PC-3 (cell line): ENCODE data around the gene GRIP1.

Source experiments
- EZH2 ChIP-seq: fragments of 300-600 bp; sonication (generic); IDR thresholded peaks from one replicate; pipeline ENCODE4 v1.6.1; 2017; ENCODE audit warnings: antibody characterized with exemption, mild to moderate bottlenecking, low read length; ENCODE audit not compliant: unreplicated experiment
- TF ChIP-seq, protein P1 (sequence below): fragments of 300-600 bp; sonication (generic); conservative IDR thresholded peaks from 2 replicates; pipeline ENCODE4 v1.5.1; 2017; ENCODE audit warnings: antibody characterized with exemption, low read depth, mild to moderate bottlenecking, low read length

DNA sequence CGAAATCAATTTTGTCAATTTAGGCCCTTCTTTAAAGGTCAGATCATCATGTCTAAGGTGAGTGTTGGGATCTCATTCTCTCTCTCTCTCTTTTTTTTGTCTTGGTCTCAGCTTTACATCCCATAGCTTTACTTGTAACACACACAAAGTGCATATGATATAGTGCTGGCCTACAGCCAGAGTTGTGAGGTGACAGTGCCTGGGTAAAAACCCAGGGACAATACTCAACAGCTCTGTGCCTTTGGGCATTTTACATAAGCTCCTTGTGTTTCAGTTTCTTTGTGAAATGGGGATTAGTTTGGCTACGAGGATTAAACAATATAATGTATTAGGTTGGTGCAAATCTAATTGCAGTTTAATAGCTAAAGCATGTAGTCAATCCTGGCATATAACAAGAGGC is 40.2 kb downstream of the GRIP1 start:
- TF ChIP-seq, protein P1, sequence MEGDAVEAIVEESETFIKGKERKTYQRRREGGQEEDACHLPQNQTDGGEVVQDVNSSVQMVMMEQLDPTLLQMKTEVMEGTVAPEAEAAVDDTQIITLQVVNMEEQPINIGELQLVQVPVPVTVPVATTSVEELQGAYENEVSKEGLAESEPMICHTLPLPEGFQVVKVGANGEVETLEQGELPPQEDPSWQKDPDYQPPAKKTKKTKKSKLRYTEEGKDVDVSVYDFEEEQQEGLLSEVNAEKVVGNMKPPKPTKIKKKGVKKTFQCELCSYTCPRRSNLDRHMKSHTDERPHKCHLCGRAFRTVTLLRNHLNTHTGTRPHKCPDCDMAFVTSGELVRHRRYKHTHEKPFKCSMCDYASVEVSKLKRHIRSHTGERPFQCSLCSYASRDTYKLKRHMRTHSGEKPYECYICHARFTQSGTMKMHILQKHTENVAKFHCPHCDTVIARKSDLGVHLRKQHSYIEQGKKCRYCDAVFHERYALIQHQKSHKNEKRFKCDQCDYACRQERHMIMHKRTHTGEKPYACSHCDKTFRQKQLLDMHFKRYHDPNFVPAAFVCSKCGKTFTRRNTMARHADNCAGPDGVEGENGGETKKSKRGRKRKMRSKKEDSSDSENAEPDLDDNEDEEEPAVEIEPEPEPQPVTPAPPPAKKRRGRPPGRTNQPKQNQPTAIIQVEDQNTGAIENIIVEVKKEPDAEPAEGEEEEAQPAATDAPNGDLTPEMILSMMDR, result no peak
- TF ChIP-seq EZH2, result no peak
